ENCODE data around the gene SLC39A11. TPM values are rescaled to one million over a fixed set of nuclear protein-coding genes. Genes with fewer than 3 reads are reported as not detected.
A peak's percentile ranks its signal among the peaks of the same experiment; 100 is the strongest.

Gene SLC39A11
- total and polyA plus RNA-seq, 2 of the 13 experiments (the other 11 are each of a cell fraction or from before 2014, with no cell fraction given): 17.2 to 31.5 TPM

DNA sequence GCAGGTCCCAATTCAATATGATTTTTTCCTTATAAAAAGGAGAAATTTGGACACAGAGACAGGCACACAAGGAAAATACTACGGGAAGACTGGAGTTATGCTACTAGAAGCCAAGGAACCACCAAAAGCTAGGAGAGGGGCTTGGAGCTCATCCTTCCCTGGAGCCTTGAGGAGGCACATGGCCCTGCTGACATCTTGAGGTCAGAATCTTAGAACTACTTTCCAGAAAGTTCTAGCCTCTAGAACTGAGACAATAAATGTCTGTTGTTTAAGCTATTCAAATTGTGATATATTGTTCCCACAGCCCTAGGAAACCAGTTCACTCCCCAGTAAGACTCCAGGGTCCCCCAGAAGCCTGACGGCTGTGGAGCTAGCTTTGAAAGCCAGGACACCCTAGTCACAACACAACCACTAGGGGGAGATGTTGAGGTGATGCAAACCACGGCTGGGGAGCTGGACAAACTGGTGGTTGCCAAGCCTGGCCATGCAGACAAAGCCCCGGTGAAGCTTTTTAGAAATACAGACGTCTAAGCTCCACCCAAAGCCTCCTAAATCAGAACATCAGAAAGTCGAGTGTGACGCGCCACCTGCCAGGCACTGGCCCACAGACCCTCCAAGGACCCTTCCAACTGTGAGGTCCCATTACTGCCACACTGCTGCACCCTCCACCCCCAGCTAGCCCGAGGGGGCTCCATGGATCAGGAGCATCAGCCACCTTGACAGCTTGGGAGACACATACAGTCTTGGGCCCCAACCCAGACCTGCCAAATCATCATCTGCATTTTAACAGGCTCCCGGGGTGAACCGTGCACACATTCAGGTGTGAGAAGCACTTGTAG, 106.4 kb downstream of the SLC39A11 start (continued):
- TF ChIP-seq ZNF749 (CRISPR knock-in tag; IDR thresholded peaks at IDR 0.05; ENCODE audit: borderline replicate concordance): no peak
- TF ChIP-seq YEATS2 (CRISPR knock-in tag; IDR thresholded peaks at IDR 0.05; ENCODE audit: borderline replicate concordance): no peak
- TF ChIP-seq, protein P1, sequence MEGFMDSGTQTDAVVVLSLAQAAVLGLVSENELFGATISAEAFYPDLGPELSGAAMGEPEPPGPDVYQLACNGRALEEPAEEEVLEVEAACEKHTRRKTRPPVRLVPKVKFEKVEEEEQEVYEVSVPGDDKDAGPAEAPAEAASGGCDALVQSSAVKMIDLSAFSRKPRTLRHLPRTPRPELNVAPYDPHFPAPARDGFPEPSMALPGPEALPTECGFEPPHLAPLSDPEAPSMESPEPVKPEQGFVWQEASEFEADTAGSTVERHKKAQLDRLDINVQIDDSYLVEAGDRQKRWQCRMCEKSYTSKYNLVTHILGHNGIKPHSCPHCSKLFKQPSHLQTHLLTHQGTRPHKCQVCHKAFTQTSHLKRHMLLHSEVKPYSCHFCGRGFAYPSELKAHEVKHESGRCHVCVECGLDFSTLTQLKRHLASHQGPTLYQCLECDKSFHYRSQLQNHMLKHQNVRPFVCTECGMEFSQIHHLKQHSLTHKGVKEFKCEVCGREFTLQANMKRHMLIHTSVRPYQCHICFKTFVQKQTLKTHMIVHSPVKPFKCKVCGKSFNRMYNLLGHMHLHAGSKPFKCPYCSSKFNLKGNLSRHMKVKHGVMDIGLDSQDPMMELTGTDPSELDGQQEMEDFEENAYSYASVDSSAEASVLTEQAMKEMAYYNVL (CRISPR knock-in tag; IDR thresholded peaks at IDR 0.05; ENCODE audit: borderline replicate concordance): no peak
- TF ChIP-seq, protein P2, sequence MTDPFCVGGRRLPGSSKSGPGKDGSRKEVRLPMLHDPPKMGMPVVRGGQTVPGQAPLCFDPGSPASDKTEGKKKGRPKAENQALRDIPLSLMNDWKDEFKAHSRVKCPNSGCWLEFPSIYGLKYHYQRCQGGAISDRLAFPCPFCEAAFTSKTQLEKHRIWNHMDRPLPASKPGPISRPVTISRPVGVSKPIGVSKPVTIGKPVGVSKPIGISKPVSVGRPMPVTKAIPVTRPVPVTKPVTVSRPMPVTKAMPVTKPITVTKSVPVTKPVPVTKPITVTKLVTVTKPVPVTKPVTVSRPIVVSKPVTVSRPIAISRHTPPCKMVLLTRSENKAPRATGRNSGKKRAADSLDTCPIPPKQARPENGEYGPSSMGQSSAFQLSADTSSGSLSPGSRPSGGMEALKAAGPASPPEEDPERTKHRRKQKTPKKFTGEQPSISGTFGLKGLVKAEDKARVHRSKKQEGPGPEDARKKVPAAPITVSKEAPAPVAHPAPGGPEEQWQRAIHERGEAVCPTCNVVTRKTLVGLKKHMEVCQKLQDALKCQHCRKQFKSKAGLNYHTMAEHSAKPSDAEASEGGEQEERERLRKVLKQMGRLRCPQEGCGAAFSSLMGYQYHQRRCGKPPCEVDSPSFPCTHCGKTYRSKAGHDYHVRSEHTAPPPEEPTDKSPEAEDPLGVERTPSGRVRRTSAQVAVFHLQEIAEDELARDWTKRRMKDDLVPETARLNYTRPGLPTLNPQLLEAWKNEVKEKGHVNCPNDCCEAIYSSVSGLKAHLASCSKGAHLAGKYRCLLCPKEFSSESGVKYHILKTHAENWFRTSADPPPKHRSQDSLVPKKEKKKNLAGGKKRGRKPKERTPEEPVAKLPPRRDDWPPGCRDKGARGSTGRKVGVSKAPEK (CRISPR knock-in tag; IDR thresholded peaks at IDR 0.05; ENCODE audit: borderline replicate concordance): no peak
- TF ChIP-seq MED13 (CRISPR knock-in tag; IDR thresholded peaks at IDR 0.05): no peak
- peak; percentile 18 for TF ChIP-seq YY1 (IDR thresholded peaks at IDR 0.05; ENCODE audit: insufficient read depth, insufficient replicate concordance, low read depth, low read length)
- TF ChIP-seq, protein P3, sequence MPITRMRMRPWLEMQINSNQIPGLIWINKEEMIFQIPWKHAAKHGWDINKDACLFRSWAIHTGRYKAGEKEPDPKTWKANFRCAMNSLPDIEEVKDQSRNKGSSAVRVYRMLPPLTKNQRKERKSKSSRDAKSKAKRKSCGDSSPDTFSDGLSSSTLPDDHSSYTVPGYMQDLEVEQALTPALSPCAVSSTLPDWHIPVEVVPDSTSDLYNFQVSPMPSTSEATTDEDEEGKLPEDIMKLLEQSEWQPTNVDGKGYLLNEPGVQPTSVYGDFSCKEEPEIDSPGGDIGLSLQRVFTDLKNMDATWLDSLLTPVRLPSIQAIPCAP (CRISPR knock-in tag; IDR thresholded peaks at IDR 0.05; ENCODE audit: low read depth): no peak
- no peak for TF ChIP-seq PAWR (CRISPR knock-in tag; IDR thresholded peaks at IDR 0.05; ENCODE audit: borderline replicate concordance)
- TF ChIP-seq ZFY (CRISPR knock-in tag; IDR thresholded peaks at IDR 0.05): no peak
- TF ChIP-seq CCDC6 (CRISPR knock-in tag; IDR thresholded peaks at IDR 0.05): no peak
- TF ChIP-seq JARID2 (CRISPR knock-in tag; IDR thresholded peaks at IDR 0.05; ENCODE audit: insufficient replicate concordance): no peak
- TF ChIP-seq, protein P4, sequence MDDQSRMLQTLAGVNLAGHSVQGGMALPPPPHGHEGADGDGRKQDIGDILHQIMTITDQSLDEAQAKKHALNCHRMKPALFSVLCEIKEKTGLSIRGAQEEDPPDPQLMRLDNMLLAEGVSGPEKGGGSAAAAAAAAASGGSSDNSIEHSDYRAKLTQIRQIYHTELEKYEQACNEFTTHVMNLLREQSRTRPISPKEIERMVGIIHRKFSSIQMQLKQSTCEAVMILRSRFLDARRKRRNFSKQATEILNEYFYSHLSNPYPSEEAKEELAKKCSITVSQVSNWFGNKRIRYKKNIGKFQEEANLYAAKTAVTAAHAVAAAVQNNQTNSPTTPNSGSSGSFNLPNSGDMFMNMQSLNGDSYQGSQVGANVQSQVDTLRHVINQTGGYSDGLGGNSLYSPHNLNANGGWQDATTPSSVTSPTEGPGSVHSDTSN (CRISPR knock-in tag; IDR thresholded peaks at IDR 0.05; ENCODE audit: borderline replicate concordance): no peak
- peak; percentile 49; the same call in 1 of the 2 replicates for TF ChIP-seq TBX2 (CRISPR knock-in tag; IDR thresholded peaks at IDR 0.05; ENCODE audit: borderline replicate concordance)
- no peak for TF ChIP-seq SATB2 (CRISPR knock-in tag; IDR thresholded peaks at IDR 0.05)
- TF ChIP-seq, protein P5, sequence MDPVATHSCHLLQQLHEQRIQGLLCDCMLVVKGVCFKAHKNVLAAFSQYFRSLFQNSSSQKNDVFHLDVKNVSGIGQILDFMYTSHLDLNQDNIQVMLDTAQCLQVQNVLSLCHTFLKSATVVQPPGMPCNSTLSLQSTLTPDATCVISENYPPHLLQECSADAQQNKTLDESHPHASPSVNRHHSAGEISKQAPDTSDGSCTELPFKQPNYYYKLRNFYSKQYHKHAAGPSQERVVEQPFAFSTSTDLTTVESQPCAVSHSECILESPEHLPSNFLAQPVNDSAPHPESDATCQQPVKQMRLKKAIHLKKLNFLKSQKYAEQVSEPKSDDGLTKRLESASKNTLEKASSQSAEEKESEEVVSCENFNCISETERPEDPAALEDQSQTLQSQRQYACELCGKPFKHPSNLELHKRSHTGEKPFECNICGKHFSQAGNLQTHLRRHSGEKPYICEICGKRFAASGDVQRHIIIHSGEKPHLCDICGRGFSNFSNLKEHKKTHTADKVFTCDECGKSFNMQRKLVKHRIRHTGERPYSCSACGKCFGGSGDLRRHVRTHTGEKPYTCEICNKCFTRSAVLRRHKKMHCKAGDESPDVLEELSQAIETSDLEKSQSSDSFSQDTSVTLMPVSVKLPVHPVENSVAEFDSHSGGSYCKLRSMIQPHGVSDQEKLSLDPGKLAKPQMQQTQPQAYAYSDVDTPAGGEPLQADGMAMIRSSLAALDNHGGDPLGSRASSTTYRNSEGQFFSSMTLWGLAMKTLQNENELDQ (CRISPR knock-in tag; IDR thresholded peaks at IDR 0.05; ENCODE audit: borderline replicate concordance): no peak
- TF ChIP-seq FOSL2 (CRISPR knock-in tag; IDR thresholded peaks at IDR 0.05): peak; percentile 41; the same call in 1 of the 2 replicates
- TF ChIP-seq KAT7 (CRISPR knock-in tag; IDR thresholded peaks at IDR 0.05; ENCODE audit: borderline replicate concordance): no peak
- no peak for TF ChIP-seq ARNT (IDR thresholded peaks at IDR 0.05)
- no peak for TF ChIP-seq ZNF773 (CRISPR knock-in tag; IDR thresholded peaks at IDR 0.05; ENCODE audit: borderline replicate concordance)

All from HepG2 (cell line).